Renal cortex interstitium (tissue), 15 donors: ENCODE data around the gene KRTAP3-3. TPM values are rescaled to one million over a fixed set of nuclear protein-coding genes. Genes with fewer than 3 reads are reported as not detected.
"Not testable (repeated sequence)": the region's sequence is repeated elsewhere in the genome, so short reads cannot be mapped to it uniquely, and the experiment has no call there.

ENCODE experiments used
- DNase-seq, 11 donors: peaks; one replicate each; pipeline ENCODE4 v3.0.0-alpha.2; 2013; ENCODE audit warnings: low read depth in 9 of 11, low spot score in 4 of 11; ENCODE audit errors: extremely low read depth in 1 of 11
- long read RNA-seq, 16 experiments: transcript quantifications; one replicate each; lab custom pipeline, GENCODE V29; 2026
- polyA plus RNA-seq, 3 donors: library from polyadenylated mRNA; unstranded; fragments of 120-200 nt; gene quantifications; one replicate each; pipeline ENCODE4 v1.2.1, GENCODE V29; 2013; ENCODE audit not compliant: insufficient read length in 3 of 3

KRTAP3-3 gene
- polyA plus RNA-seq: not detected
- long read RNA-seq, donor 1, partial matches to known transcripts: 0 of 1 reads
- long read RNA-seq, donor 1, other reads (novel, unspliced or antisense): 0 of 1 reads
- long read RNA-seq, donor 2: 0 reads
- long read RNA-seq, donor 3: 0 reads
- long read RNA-seq, donor 4: 0 reads
- long read RNA-seq, donor 5: 0 reads
- long read RNA-seq, donor 6: 0 reads
- long read RNA-seq, donor 7: 0 reads
- long read RNA-seq, donor 8: 0 reads
- long read RNA-seq, donor 9: 0 reads
- long read RNA-seq, donor 10: 0 reads
- long read RNA-seq, donor 11, partial matches to known transcripts: 0 of 1 reads
- long read RNA-seq, donor 11, other reads (novel, unspliced or antisense): 0 of 1 reads
- long read RNA-seq, donor 12: 0 reads
- long read RNA-seq, donor 13: 0 reads
- long read RNA-seq, donor 14: 0 reads
- long read RNA-seq, donor 15, partial matches to known transcripts: 0 of 1 reads
- long read RNA-seq, donor 15, other reads (novel, unspliced or antisense): 0 of 1 reads
- long read RNA-seq, donor 16: 0 reads

- DNase-seq: no peak
Observed at GRCh38 chr17:40993839-40994238, at the start of gene KRTAP3-3. TSS of gene KRTAP3-3 (minus strand) at chr17:40994164. CDS start at chr17:40994097, 67 bp downstream.

GRCh38 chr17:41042953-41043352 is 49.0 kb upstream of the KRTAP3-3 start:
- no peak for DNase-seq

DNA sequence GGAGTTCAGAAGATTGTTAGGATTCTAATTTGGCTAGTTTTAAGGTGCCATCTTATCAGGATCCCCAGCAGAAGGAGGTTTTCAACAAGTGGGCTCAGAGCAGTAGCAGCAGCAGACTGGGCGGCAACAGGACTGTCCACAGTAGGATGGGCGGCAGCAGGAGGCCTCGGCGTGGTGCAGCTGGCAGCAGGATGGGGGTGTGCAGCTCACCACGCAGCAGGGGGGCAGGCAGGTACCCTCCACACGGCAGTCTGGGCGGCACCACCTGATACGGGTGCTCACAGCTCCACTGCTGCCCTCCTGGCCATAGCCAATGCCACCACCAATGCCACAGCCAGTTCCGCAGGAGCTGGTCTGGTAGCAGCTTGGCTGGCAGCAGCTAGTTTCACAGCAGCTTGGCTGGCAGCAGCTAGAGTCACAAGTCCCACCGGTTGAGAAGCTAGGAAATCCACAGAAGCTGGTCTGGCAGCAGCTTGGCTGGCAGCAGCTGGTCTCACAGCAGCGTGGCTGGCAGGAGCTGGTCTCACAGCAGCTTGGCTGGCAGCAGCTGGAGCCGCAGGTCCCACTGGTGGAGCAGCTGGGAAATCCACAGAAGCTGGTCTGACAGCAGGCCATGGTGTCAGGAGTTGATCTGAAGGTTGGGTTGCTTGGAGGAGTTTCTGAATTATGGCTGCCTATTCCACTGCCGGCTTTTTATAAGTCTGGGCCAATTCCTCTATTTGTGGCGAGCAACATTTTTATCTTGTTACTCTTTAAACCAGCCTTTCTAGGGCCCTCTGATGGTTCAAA is 47.0 kb upstream of the KRTAP3-3 start, which contains the start of gene KRTAP1-1:
Gene KRTAP1-1 (minus strand): TSS at position 668 of the 789 bp plus-strand sequence. CDS start 53 bp downstream, at position 615.
- DNase-seq: not testable (repeated sequence)

- no peak for DNase-seq
Observed at GRCh38 chr17:41037853-41038350, 43.9 kb upstream of the KRTAP3-3 start.

- DNase-seq: not testable (repeated sequence)
Observed at GRCh38 chr17:41034346-41034935, 40.5 kb upstream of the KRTAP3-3 start, which contains the start of gene KRTAP1-3. TSS of gene KRTAP1-3 (minus strand) at chr17:41034874. CDS start at chr17:41034821, 53 bp downstream.

GRCh38 chr17:41029633-41030245 is 35.8 kb upstream of the KRTAP3-3 start, which contains the start of gene KRTAP1-4:
TSS of gene KRTAP1-4 (minus strand) at chr17:41030195. CDS start at chr17:41030078, 117 bp downstream.
- DNase-seq: no peak

GRCh38 chr17:41026715-41027471 is 32.9 kb upstream of the KRTAP3-3 start, which contains the start of gene KRTAP1-5:
TSS of gene KRTAP1-5 (minus strand) at chr17:41027208. CDS start at chr17:41027155, 53 bp downstream.
- DNase-seq: no peak

DNA sequence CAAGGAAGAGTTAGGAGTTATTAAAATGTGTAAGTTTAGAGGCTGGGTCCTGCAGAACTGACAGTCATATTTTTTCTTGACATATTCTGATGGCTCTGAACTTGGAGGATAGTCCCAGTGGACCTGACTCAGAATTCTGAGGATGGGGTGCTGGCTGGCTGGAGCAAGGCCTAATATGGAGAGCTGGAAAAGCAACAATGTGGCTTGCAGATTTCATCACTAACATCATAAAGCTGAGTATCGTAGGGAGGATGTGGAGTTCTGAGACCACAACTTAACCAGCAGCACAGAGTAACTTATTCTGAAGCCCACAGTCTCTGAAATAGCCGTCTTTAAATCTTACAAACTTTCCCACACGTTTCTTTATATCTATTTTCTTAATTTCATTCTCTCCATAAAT is 30.7 kb upstream of the KRTAP3-3 start:
- DNase-seq: no peak

- DNase-seq: no peak
Observed at GRCh38 chr17:41020336-41020735, 26.4 kb upstream of the KRTAP3-3 start.

GRCh38 chr17:41019415-41019814 is 25.5 kb upstream of the KRTAP3-3 start:
- no peak for DNase-seq

DNA sequence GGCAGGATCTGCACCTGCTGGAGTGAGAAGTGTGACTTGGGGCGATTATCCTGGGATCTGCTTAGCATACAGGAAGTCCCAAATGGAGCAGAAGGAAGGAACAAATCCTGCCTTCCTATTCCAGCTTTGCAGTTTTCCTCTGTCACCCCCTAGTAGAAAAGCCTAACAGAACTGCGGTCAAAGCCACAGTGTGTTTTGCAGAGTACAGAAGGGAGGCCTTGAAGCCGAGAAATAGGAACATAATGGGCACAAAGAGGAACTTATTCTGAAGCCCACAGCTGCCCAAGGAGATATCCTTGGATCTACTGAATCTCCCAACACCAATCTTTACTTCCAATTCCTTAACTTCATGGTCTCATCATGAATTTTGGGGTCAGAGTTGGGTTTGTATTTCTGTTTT is 24.6 kb upstream of the KRTAP3-3 start:
- no peak for DNase-seq

GRCh38 chr17:41016578-41017215 is 22.7 kb upstream of the KRTAP3-3 start:
- no peak for DNase-seq

DNA sequence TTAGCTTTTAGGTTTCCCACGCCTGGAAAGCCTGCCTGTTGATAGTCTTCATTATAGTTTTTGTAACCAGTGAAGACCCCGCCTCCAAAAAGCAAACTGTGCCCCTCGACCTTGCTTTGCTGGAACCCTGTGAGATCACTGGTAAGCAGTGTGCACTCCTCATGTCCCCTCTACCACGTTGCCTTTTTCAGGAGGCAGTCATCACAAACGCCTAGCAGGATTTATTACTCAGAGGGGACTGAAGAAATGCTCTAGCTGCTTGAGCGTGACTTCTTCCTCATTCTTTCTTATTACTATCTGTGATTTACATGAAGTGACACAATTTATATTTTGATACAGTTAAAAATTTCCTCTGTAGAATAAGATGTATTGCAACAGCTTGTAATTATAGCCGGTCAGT is 21.5 kb upstream of the KRTAP3-3 start:
- DNase-seq: no peak

- DNase-seq: no peak
Observed at GRCh38 chr17:41013606-41014005, 19.6 kb upstream of the KRTAP3-3 start.

DNA sequence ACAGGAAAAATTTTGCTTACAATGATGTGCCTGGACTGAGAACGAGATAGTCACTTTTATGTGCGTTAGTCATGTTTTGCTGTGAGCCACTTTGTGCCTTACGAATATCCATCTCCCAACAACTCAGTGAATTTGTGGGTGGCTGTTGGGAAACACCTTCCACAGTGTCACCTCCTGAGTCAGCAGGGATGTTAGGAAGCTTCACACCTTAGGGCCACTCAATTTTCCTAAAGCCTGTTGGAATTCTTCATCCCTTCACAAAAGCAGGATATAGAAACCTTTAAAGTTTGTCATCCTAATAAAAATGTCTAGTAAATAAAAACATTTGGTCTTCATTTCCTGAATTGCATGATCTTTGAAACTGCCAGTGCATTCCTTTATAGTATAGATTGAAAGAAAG is 19.2 kb upstream of the KRTAP3-3 start:
- no peak for DNase-seq

DNA sequence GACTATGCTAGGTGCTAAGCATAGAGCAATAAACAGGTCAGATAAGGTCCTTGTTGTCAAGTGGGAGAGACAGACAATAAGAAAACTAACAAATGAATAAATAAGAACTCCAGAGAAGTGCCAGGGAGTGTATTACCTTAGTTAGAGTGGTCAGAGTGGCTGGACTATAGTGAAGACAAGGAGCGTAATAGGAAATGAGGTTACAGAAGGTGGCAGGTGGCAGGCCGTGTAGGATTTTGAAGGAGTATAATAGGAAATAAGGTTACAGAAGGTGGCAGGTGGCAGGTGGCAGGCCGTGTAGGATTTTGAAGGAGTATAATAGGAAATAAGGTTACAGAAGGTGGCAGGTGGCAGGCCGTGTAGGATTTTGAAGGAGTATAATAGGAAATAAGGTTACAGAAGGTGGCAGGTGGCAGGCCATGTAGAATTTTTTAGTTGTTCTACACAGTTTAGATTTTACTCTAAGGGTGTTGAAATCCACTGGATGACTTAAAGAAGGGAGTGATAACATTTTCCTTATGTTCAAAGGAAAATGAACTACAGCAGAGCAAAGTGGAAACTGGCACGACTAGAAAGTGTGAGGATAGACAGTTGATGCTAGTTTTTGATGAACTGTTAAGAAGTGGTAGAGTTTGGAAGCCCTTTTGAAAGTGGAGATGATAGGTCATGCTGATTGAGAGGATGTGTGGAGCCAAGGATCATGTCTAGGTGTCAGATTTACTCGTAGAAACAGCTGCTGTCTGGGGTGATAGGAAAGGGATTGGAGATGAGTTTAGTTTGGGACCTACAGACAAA is 18.6 kb upstream of the KRTAP3-3 start:
- DNase-seq: no peak

- no peak for DNase-seq
Observed at GRCh38 chr17:41010441-41010840, 16.5 kb upstream of the KRTAP3-3 start.
